Thoracic aorta endothelial cell (primary cell): ENCODE results near the gene ZDHHC19. TPM values are rescaled to one million over a fixed set of nuclear protein-coding genes. Genes with fewer than 3 reads are reported as not detected.

Experiments used
- small RNA-seq: library from RNA; depleted of rRNA; stranded (forward); fragments of <200 nt; gene quantifications from one replicate; pipeline ENCODE3, GENCODE V24; 2012
- total RNA-seq: library from RNA; depleted of rRNA; stranded (reverse); fragments of >200 nt; gene quantifications from 2 replicates; pipeline ENCODE4 v1.2.3, GENCODE V29; 2012

ZDHHC19 gene, protein sequence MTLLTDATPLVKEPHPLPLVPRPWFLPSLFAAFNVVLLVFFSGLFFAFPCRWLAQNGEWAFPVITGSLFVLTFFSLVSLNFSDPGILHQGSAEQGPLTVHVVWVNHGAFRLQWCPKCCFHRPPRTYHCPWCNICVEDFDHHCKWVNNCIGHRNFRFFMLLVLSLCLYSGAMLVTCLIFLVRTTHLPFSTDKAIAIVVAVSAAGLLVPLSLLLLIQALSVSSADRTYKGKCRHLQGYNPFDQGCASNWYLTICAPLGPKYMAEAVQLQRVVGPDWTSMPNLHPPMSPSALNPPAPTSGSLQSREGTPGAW
- not detected in 2 replicates for total RNA-seq

GRCh38 chr3:196210673-196211556 is at the start of gene ZDHHC19:
Gene ZDHHC19, minus strand, starts transcription at chr3:196211400. Its CDS starts 85 bp downstream, at chr3:196211315.

DNA sequence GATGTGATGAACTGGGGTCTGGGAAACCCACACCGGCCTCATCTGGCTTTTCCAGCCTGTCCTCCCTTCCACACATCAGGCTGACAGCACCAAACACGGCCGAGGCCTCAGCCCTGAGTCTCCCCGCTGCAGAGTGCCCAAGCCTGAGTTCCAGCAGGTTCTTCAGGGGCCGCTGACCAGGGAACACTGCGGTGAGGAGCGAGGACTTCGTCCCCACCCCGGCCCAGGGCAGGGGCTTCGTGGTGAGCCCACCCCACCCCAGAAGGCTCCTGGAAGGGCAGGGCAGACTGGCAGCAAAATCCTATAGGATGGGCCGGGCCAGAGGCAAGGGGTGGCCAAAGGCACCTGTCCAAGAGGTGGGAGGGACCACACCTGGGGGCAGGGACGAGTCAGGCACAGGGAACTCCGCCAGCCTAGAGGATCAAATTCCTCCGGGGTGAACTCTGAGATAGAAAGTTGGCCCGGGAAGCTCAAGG is 4.9 kb upstream of the ZDHHC19 start, which contains the start of gene SLC51A:
TSS of gene SLC51A (plus strand) at position 446 of the 476 bp plus-strand sequence. CDS start 179 bp downstream, outside the sequence.

Small RNAs within 50 kb of the gene (small RNA-seq; reads per million reads assigned to genes)
- not detected for gene RF00019

Other genes starting within 250 kb of the ZDHHC19 start
- gene TFRC, start 129.3 kb downstream of the ZDHHC19 start, total RNA-seq = 288 and 332 TPM in 2 replicates
- not detected in 2 replicates for gene SLC51A, start 5.1 kb upstream of the ZDHHC19 start, total RNA-seq
- gene PCYT1A, start 76.3 kb upstream of the ZDHHC19 start, total RNA-seq = 104 TPM in 2 replicates
- gene DYNLT2B, start 106.8 kb upstream of the ZDHHC19 start, total RNA-seq = 9.3 and 13.2 TPM in 2 replicates
- not detected in 2 replicates for gene TM4SF19, start 127.0 kb upstream of the ZDHHC19 start, total RNA-seq
- 28.1 and 33.0 TPM in 2 replicates for gene UBXN7, start 221.0 kb upstream of the ZDHHC19 start, total RNA-seq